ENCODE results near the gene VPS25.

GRCh38 chr17:42748202-42748907 is 24.9 kb upstream of the VPS25 start:
- no peak for TF ChIP-seq EZH2phosphoT487 (IDR thresholded peaks at IDR 0.05; ENCODE audit: borderline replicate concordance, low read length)
- TF ChIP-seq, protein P1, sequence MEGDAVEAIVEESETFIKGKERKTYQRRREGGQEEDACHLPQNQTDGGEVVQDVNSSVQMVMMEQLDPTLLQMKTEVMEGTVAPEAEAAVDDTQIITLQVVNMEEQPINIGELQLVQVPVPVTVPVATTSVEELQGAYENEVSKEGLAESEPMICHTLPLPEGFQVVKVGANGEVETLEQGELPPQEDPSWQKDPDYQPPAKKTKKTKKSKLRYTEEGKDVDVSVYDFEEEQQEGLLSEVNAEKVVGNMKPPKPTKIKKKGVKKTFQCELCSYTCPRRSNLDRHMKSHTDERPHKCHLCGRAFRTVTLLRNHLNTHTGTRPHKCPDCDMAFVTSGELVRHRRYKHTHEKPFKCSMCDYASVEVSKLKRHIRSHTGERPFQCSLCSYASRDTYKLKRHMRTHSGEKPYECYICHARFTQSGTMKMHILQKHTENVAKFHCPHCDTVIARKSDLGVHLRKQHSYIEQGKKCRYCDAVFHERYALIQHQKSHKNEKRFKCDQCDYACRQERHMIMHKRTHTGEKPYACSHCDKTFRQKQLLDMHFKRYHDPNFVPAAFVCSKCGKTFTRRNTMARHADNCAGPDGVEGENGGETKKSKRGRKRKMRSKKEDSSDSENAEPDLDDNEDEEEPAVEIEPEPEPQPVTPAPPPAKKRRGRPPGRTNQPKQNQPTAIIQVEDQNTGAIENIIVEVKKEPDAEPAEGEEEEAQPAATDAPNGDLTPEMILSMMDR (IDR thresholded peaks at IDR 0.05; ENCODE audit: low read depth, low read length, poor library complexity, severe bottlenecking) = no peak
